ENCODE results near the gene MAGEA4.
"Not testable (repeated sequence)": the region's sequence is repeated elsewhere in the genome, so short reads cannot be mapped to it uniquely, and the experiment has no call there.

The MAGEA4 gene

GRCh38 chrX:151912780-151913179 lies at the start of gene MAGEA4:
Gene MAGEA4, plus strand, starts transcription at chrX:151912889. Its CDS starts 10,776 bp downstream, at chrX:151923665.
- no peak for DNase-seq

GRCh38 chrX:151870602-151871001 lies 42.1 kb upstream of the MAGEA4 start:
- DNase-seq = no peak

- DNase-seq = no peak
Measured at GRCh38 chrX:151871244-151871643, 41.4 kb upstream of the MAGEA4 start.

GRCh38 chrX:151873096-151873495 lies 39.6 kb upstream of the MAGEA4 start:
- no peak for DNase-seq

- DNase-seq = no peak
Measured at GRCh38 chrX:151875270-151876026, 37.2 kb upstream of the MAGEA4 start.

GRCh38 chrX:151878574-151878973 lies 34.1 kb upstream of the MAGEA4 start:
- DNase-seq = no peak

- no peak for DNase-seq
Measured at GRCh38 chrX:151879856-151880255, 32.8 kb upstream of the MAGEA4 start.

GRCh38 chrX:151880895-151881294 lies 31.8 kb upstream of the MAGEA4 start:
- no peak for DNase-seq

GRCh38 chrX:151889421-151889820 lies 23.3 kb upstream of the MAGEA4 start:
- no peak for DNase-seq

- DNase-seq = no peak
Measured at GRCh38 chrX:151896734-151897474, 15.8 kb upstream of the MAGEA4 start.

GRCh38 chrX:151899622-151900021 lies 13.1 kb upstream of the MAGEA4 start:
- DNase-seq = no peak

GRCh38 chrX:151901826-151902225 lies 10.9 kb upstream of the MAGEA4 start:
- no peak for DNase-seq

- DNase-seq = no peak
Measured at GRCh38 chrX:151902813-151903591, 9.7 kb upstream of the MAGEA4 start.

- DNase-seq = no peak
Measured at GRCh38 chrX:151904989-151905388, 7.7 kb upstream of the MAGEA4 start.

- DNase-seq = no peak
Measured at GRCh38 chrX:151912221-151912620, 468 bp upstream of the MAGEA4 start.

- DNase-seq = not testable (repeated sequence)
Measured at GRCh38 chrX:151918736-151919135, 6.0 kb downstream of the MAGEA4 start.

- DNase-seq = no peak
Measured at GRCh38 chrX:151919610-151920009, 6.9 kb downstream of the MAGEA4 start.

GRCh38 chrX:151920101-151920500 lies 7.4 kb downstream of the MAGEA4 start:
- DNase-seq = no peak

- no peak for DNase-seq
Measured at GRCh38 chrX:151920530-151920929, 7.8 kb downstream of the MAGEA4 start.

- DNase-seq = no peak
Measured at GRCh38 chrX:151921292-151921691, 8.6 kb downstream of the MAGEA4 start.

GRCh38 chrX:151921866-151922265 lies 9.2 kb downstream of the MAGEA4 start:
- no peak for DNase-seq

- no peak for DNase-seq
Measured at GRCh38 chrX:151922692-151923091, 10.0 kb downstream of the MAGEA4 start.

- DNase-seq = no peak
Measured at GRCh38 chrX:151923648-151924047, 11.0 kb downstream of the MAGEA4 start.

GRCh38 chrX:151929126-151929525 lies 16.4 kb downstream of the MAGEA4 start:
- DNase-seq = no peak
